HCT116 (cell line): ENCODE measurements around the gene LRRC73. TPM values are rescaled to one million over a fixed set of nuclear protein-coding genes. Genes with fewer than 3 reads are reported as not detected.

ENCODE experiments used
- ATAC-seq: fragments of 200-7000 bp; cut with Tn5 transposase; 2 replicates; pipeline ENCODE4 v1.9.1; 2020; ENCODE audit warnings: mild to moderate bottlenecking, moderate library complexity
- BruUV-seq: library from RNA; stranded (reverse); fragments of 400-500 nt; replicated peaks from 2 replicates; lab custom pipeline; 2021; lab: Mats Ljungman, UMichigan
- CTCF ChIA-PET: fragments of 300-600 bp; sonication (Branson Sonifier 250); formaldehyde crosslinking; loops from one replicate; lab custom pipeline; 2021; ENCODE audit warnings: antibody characterized with exemption; lab: Charles Lee
- POLR2A ChIA-PET: fragments of 300-600, 350-600 bp; sonication (Branson Sonifier 250); formaldehyde crosslinking; loops from one replicate; lab custom pipeline; 2021; ENCODE audit warnings: antibody characterized with exemption; lab: Charles Lee
- RAD21 ChIA-PET, 2 experiments: fragments of 300-600 bp; sonication (Branson Sonifier 250); formaldehyde crosslinking; loops; one replicate each; lab custom pipeline; 2023; ENCODE audit warnings: low total read pairs in 2 of 2; ENCODE audit not compliant: uncharacterized antibody in 2 of 2, unreplicated experiment in 2 of 2, low non-redundant PET in 1 of 2; lab: Charles Lee
- DNase-seq: peaks from one replicate; pipeline ENCODE4 v3.0.0-alpha.2; 2010; ENCODE audit warnings: low read depth, low spot score
- H2AFZ ChIP-seq: fragments of 200-600 bp; shearing (Covaris generic), sonication (generic); 2 replicates; pipeline ENCODE4 v1.6.1; 2017; ENCODE audit warnings: low read depth, mixed run types, mixed read lengths, antibody characterized with exemption, low read length; ENCODE audit not compliant: poor library complexity, severe bottlenecking
- H3K27ac ChIP-seq: 2 replicates; pipeline ENCODE4 v1.5.1; 2012; ENCODE audit warnings: low read depth, low read length
- H3K27me3 ChIP-seq: fragments of 200-600 bp; sonication (generic); 2 replicates; pipeline ENCODE4 v1.6.1; 2016; ENCODE audit warnings: mixed run types, low read length, mixed read lengths; ENCODE audit not compliant: insufficient read depth
- H3K36me3 ChIP-seq, 2 experiments: fragments of 200-500 bp in 1 of 2; fragments of 200-600 bp in 1 of 2; sonication (Bioruptor generic) in 1 of 2; sonication (generic) in 1 of 2; 2 replicates each; pipeline versions ENCODE4 v1.5.1 to v1.6.1; 2014 to 2016; ENCODE audit warnings: low read length in 2 of 2, inconsistent platforms in 1 of 2, mixed read lengths in 1 of 2, mixed run types in 1 of 2; ENCODE audit not compliant: insufficient read depth in 2 of 2, control insufficient read depth in 1 of 2
- H3K4me1 ChIP-seq, 2 experiments: fragments of 200-600 bp in 1 of 2; sonication (generic) in 1 of 2; 2 replicates each; pipeline versions ENCODE4 v1.5.1 to v1.6.1; 2012 to 2017; ENCODE audit warnings: low read length in 2 of 2, inconsistent platforms in 1 of 2, mild to moderate bottlenecking in 1 of 2, mixed read lengths in 1 of 2, mixed run types in 1 of 2, moderate library complexity in 1 of 2; ENCODE audit not compliant: insufficient read depth in 2 of 2, control insufficient read depth in 1 of 2
- H3K4me2 ChIP-seq: fragments of 200-600 bp; sonication (generic); 2 replicates; pipeline ENCODE4 v1.6.1; 2017; ENCODE audit warnings: mixed run types, low read length, mixed read lengths
- H3K4me3 ChIP-seq, 2 experiments: fragments of 200-600 bp in 1 of 2; sonication (generic) in 1 of 2; replicated peaks in 1 of 2; 2 replicates each; pipeline ENCODE4 v1.5.1; 2011 to 2016; ENCODE audit warnings: low read length in 2 of 2, control low read depth in 1 of 2, low read depth in 1 of 2, mild to moderate bottlenecking in 1 of 2, mixed read lengths in 1 of 2, mixed run types in 1 of 2
- H3K79me2 ChIP-seq: fragments of 200-600 bp; sonication (generic); 2 replicates; pipeline ENCODE4 v1.6.1; 2017; ENCODE audit warnings: mild to moderate bottlenecking, mixed run types, low read length, moderate library complexity, mixed read lengths; ENCODE audit not compliant: insufficient read depth
- H3K9ac ChIP-seq: fragments of 200-600 bp; sonication (generic); 2 replicates; pipeline ENCODE4 v1.6.1; 2016; ENCODE audit warnings: low read length, mixed read lengths
- H3K9me2 ChIP-seq: fragments of 200-600 bp; sonication (generic), shearing (Covaris generic); 2 replicates; pipeline ENCODE4 v1.6.1; 2017; ENCODE audit warnings: mixed run types, mild to moderate bottlenecking, moderate library complexity; ENCODE audit not compliant: insufficient read depth
- H3K9me3 ChIP-seq, 2 experiments: fragments of 200-500 bp in 1 of 2; fragments of 200-600 bp in 1 of 2; sonication (Bioruptor generic) in 1 of 2; sonication (generic) in 1 of 2; 2 replicates each; pipeline ENCODE4 v1.6.1; 2014 to 2017; ENCODE audit warnings: low read length in 2 of 2, mixed read lengths in 2 of 2, inconsistent platforms in 1 of 2, low read depth in 1 of 2, mild to moderate bottlenecking in 1 of 2, mixed run types in 1 of 2, moderate library complexity in 1 of 2; ENCODE audit not compliant: control insufficient read depth in 1 of 2, insufficient read depth in 1 of 2
- H4K20me1 ChIP-seq: fragments of 200-600 bp; sonication (generic), shearing (Covaris generic); 2 replicates; pipeline ENCODE4 v1.6.1; 2017; ENCODE audit warnings: mixed run types, mild to moderate bottlenecking, moderate library complexity; ENCODE audit not compliant: insufficient read depth
- CBX3 ChIP-seq: IDR thresholded peaks from 2 replicates; pipeline ENCODE4 v1.6.1; 2012; ENCODE audit warnings: low read depth
- FOSL1 ChIP-seq: IDR thresholded peaks from 2 replicates; pipeline ENCODE4 v1.6.1; 2012; ENCODE audit warnings: low read depth
- JUND ChIP-seq: IDR thresholded peaks from 2 replicates; pipeline ENCODE4 v1.6.1; 2012
- MAX ChIP-seq: IDR thresholded peaks from 2 replicates; pipeline ENCODE4 v1.6.1; 2012
- POLR2A ChIP-seq: IDR thresholded peaks from 2 replicates; pipeline ENCODE4 v1.7.0; 2011; ENCODE audit warnings: borderline replicate concordance; ENCODE audit not compliant: insufficient read depth, insufficient read length; ENCODE audit errors: extremely low read depth
- SP1 ChIP-seq: IDR thresholded peaks from 2 replicates; pipeline ENCODE4 v1.6.1; 2012; ENCODE audit warnings: low read depth
- YY1 ChIP-seq: IDR thresholded peaks from 2 replicates; pipeline ENCODE4 v1.6.1; 2011; ENCODE audit warnings: low read length, low read depth, moderate library complexity, mild to moderate bottlenecking; ENCODE audit not compliant: insufficient replicate concordance; ENCODE audit errors: extremely low read depth
- ZNF274 ChIP-seq: fragments of 200-500 bp; sonication (Bioruptor generic); IDR thresholded peaks from 2 replicates; pipeline ENCODE4 v1.6.1; 2014; ENCODE audit warnings: mild to moderate bottlenecking, low read depth, low read length, inconsistent platforms
- intact Hi-C: fragments of 100-400 bp; cut with micrococcal nuclease; formaldehyde crosslinking; loops from 2 replicates; pipeline ENCODE4 v1.10.0; 2022
- total RNA-seq: library from RNA; stranded (reverse); gene quantifications from one replicate; pipeline ENCODE4 v1.2.1, GENCODE V29; 2021; ENCODE audit not compliant: unreplicated experiment

LRRC73 gene
- total RNA-seq, 1 experiment from 2014 or later = 1.2 TPM

- Histone ChIP-seq H3K9me2 (no peaks in the 10 kb centered on the region), H3K9me3 (no peaks in the 10 kb centered on the region), H4K20me1 (0 out of 2 replicates have a peak, but pooled peaks cover 3% of the 10 kb centered on the region), H3K27me3 (no peaks in the 10 kb centered on the region), H2AFZ (no peak overlapping the region), H3K27ac (peak overlapping the region; percentile 48), H3K36me3 (peaks cover 45 to 56% of the 10 kb centered on the region in 2 experiments), H3K79me2 (peaks cover 63% of the 10 kb centered on the region), H3K4me3 (peak overlapping the region; percentile 92 to 100), H3K9ac (peak overlapping the region; percentile 98), H3K4me2 (peak overlapping the region; percentile 92), H3K4me1 (peaks cover 14 to 21% of the 10 kb centered on the region in 2 experiments; a peak in 3 of 4 replicates)
- ATAC-seq (no peak), DNase-seq (no peak)
- BruUV-seq = no TSS peak
- intact Hi-C loops = loop anchor here (5.0 kb wide), 1 partner anchor 345 kb away; the partner anchor contains the start of gene SRF
- TF ChIP-seq YY1 (no peak), ZNF274 (no peak), FOSL1 (no peak), MAX (no peak), JUND (no peak), SP1 (no peak), POLR2A (no peak), CBX3 (no peak)
- CTCF ChIA-PET = interaction anchor here (2.7 kb wide), 1 partner anchor 11 kb away, joined by 12 read pairs; no protein-coding TSS in a partner anchor
- POLR2A ChIA-PET = interaction anchor here (1.5 kb wide), 1 partner anchor 112 kb away, joined by 3 read pairs; the partner anchor contains the start of gene GTPBP2
- RAD21 ChIA-PET = no interaction called here
These were observed 7.6 kb upstream of the LRRC73 start for GRCh38 chr6:43517505-43518357.
